ENCODE results near the gene MYL5. TPM values are rescaled to one million over a fixed set of nuclear protein-coding genes. Genes with fewer than 3 reads are reported as not detected.
"Not testable (repeated sequence)": the region's sequence is repeated elsewhere in the genome, so short reads cannot be mapped to it uniquely, and the experiment has no call there.

The MYL5 gene
- total RNA-seq, 2 experiments from 2014 or later = 13.7 to 16.4 TPM

DNA sequence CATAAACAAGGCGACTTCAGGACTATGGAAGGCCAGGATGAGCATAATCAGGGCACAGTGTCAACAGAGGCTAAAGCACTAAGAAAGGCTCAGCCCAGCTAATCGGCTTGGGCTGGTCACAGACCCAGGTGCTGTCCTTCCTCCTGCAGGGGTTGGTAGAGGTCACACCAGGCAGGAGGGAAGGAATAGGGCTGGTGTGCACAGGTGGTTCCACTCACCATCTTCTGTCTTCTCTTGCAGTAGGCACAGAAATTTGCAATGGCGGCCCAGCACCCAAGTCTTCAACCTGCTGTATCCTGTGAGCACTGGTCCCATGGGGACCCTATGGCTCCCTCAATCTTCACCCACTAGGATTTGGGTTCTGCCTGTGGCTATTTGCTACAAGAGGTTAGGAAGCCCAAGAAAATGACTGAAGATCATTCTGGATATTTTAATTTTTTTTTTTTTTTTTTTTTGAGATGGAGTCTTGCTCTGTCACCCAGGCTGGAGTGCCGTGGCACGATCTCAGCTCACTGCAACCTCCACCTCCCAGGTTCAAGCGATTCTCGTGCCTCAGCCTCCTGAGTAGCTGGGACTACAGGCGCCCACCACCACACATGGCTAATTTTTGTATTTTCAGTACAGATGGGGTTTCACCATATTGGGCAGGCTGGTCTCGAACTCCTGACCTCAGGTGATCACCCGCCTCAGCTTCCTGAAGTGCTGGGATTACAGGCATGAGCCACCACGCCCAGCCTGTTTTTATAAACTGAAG lies 4.4 kb upstream of the MYL5 start:
- H3K4me1 Mint-ChIP-seq = peaks cover 15% of the 10 kb centered on the region
- CTCF ChIA-PET; POLR2A ChIA-PET; H3K27me3 Mint-ChIP-seq; H3K4me3 Mint-ChIP-seq; ATAC-seq; H3K9me3 Mint-ChIP-seq (ENCODE audit: low read depth); H3K27ac Mint-ChIP-seq; DNase-seq: not testable (repeated sequence)
- peaks cover 21% of the 10 kb centered on the region for H3K36me3 Mint-ChIP-seq (ENCODE audit: low read depth)
- intact Hi-C loops (cut with DNase I, micrococcal nuclease) = loop anchor here (5.0 to 10.0 kb wide), 6 partner anchors 68 to 1205 kb away; partner anchors contain the start of genes NSD2 (in 1 of the 2) and ZNF718 (in 1 of the 2)

DNA sequence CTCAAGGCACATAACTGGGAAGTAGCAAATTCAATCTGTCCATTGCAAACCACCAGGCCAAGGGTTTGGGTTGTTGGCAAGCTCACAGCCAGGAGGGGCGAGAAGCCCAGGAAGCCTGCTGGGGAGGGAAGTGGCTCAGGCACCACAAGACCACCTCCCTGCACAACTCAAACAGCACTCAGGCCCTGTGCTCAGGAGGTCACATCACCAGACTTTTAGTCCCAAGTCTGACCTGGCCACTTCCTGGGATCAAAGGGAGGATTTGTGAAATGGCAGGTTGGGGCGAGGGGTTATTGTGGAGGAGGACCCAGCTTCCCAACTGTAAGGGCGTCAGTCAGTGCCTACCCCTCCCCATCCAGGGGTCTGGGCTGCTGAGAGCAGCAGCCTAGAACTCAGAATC lies 2.6 kb upstream of the MYL5 start:
- Mint-ChIP-seq H3K9me3 (ENCODE audit: low read depth) (no peaks in the 10 kb centered on the region), H3K36me3 (ENCODE audit: low read depth) (peaks cover 21% of the 10 kb centered on the region), H3K4me3 (no peak overlapping the region), H3K27me3 (no peaks in the 10 kb centered on the region), H3K4me1 (peaks cover 13% of the 10 kb centered on the region), H3K27ac (no peak overlapping the region)
- intact Hi-C loops (cut with DNase I, micrococcal nuclease) = loop anchor here (5.0 to 10.0 kb wide), 6 partner anchors 69 to 1203 kb away; partner anchors contain the start of genes NSD2 (in 1 of the 2) and ZNF718 (in 1 of the 2)
- POLR2A ChIA-PET = no interaction called here
- ATAC-seq (no peak), DNase-seq (no peak)
- CTCF ChIA-PET = no interaction called here

DNA sequence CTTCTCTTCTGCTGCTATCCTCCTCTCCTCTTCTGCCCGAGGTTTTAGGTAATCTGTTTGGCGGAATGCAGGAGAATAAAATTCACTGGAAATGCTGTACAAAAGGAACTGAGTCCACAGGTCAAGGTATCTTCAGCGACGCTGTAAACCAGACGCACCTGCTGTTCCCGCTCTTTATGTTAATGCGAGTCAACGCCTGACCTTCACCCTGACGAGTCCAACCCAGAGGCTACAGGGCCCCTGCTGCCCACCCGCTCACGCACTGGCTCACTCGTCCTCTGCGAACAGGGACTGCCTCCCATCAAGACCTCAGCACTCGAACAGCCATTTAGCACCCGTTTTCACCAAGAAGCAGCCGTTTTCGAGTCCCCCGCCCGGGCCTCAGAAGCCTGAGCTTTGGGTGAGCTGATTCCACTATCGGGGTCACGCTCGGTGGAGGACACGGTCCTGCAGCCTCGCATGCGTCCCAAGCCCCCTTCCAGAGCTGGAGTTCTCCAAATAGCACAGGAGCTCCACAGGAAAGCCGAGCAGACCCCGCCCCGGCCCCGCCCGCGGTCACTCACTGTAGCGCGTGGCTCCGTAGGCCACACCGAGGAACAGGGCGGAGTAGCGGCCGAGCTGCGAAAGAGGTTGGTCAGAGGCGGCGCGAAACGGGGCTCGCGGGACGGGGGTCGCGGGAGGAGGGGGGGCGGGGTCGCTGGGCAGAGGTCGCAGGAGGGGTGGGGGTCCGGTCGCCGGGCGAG lies 822 bp upstream of the MYL5 start:
- intact Hi-C loops (cut with DNase I, micrococcal nuclease) = loop anchor here (1.0 to 10.0 kb wide), 17 partner anchors 10 to 1201 kb away; partner anchors contain the start of genes PCGF3 (in 2 of the 2), GAK (in 1 of the 2), NSD2 (in 1 of the 2) and PIGG (in 1 of the 2)
- DNase-seq (peak; percentile 38), ATAC-seq (no peak)
- peaks cover 21% of the 10 kb centered on the region for H3K36me3 Mint-ChIP-seq (ENCODE audit: low read depth)
- H3K27me3 Mint-ChIP-seq = no peaks in the 10 kb centered on the region
- ChIA-PET CTCF (interaction anchor here (0.6 to 1.0 kb wide), 3 partner anchors 18 to 125 kb away, joined by 3 to 4 read pairs (median 3); no protein-coding TSS in a partner anchor), POLR2A (interaction anchor here (1.0 kb wide), 1 partner anchor 9 kb away, joined by 8 read pairs; no protein-coding TSS in a partner anchor)
- H3K4me3 Mint-ChIP-seq = peak overlapping the region; percentile 80
- H3K9me3 Mint-ChIP-seq (ENCODE audit: low read depth) = no peaks in the 10 kb centered on the region
- H3K27ac Mint-ChIP-seq = peak overlapping the region; percentile 78
- peaks cover 13% of the 10 kb centered on the region for H3K4me1 Mint-ChIP-seq

DNA sequence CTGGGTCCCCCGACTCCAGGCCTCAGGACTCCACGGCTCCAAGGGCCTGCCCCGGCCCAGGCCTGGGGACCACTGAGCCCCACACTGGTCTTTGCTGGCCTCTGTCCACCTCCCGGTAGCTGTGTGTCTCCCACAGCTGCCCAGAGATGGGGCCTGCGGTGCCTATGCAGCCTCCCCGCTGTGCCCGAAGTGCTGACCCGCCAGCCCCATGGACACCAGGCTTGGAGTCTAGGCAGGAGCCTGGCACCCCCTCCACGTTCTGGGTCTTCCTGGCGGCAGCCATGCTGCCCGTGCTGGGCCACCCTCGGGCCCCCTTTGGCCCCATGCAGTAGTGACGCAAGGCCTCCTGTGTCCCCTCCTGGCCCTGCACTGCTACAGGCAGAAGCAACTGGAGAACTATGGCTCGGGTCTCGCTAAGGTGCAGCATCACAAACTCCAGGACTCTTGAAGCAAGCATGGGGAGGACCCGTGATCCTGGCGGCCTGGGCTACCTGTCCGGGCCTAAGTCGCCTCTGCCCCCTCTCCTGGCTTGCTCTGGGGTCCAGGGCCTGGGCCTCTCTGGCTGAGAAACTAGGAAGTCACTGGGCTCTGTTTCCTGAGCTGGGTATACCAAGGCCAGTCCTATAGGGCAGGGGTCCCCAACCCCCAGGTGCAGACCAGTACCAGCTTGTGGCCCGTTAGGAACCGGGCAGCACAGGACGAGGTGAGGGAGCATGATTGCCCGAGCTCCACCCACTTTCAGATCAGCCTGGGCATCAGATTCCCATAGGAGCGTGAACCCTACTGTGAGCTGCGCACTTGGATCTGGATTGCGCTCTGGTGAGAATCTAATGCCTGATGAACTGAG lies 917 bp downstream of the MYL5 start:
- peaks cover 13% of the 10 kb centered on the region for H3K4me1 Mint-ChIP-seq
- peak overlapping the region; percentile 80 for H3K4me3 Mint-ChIP-seq
- H3K27ac Mint-ChIP-seq = peak overlapping the region; percentile 78
- ChIA-PET CTCF (interaction anchor here (0.6 kb wide), 1 partner anchor 72 kb away, joined by 4 read pairs; no protein-coding TSS in a partner anchor), POLR2A (no interaction called here)
- DNase-seq = peak; percentile 39
- H3K36me3 Mint-ChIP-seq (ENCODE audit: low read depth) = peaks cover 21% of the 10 kb centered on the region
- no peaks in the 10 kb centered on the region for H3K27me3 Mint-ChIP-seq
- peak; percentile 4 for ATAC-seq
- intact Hi-C loops (cut with DNase I, micrococcal nuclease) = loop anchor here (10.0 kb wide), 2 partner anchors 170 to 1200 kb away; partner anchors contain the start of gene NSD2 (in 1 of the 2)
- H3K9me3 Mint-ChIP-seq (ENCODE audit: low read depth) = no peaks in the 10 kb centered on the region

DNA sequence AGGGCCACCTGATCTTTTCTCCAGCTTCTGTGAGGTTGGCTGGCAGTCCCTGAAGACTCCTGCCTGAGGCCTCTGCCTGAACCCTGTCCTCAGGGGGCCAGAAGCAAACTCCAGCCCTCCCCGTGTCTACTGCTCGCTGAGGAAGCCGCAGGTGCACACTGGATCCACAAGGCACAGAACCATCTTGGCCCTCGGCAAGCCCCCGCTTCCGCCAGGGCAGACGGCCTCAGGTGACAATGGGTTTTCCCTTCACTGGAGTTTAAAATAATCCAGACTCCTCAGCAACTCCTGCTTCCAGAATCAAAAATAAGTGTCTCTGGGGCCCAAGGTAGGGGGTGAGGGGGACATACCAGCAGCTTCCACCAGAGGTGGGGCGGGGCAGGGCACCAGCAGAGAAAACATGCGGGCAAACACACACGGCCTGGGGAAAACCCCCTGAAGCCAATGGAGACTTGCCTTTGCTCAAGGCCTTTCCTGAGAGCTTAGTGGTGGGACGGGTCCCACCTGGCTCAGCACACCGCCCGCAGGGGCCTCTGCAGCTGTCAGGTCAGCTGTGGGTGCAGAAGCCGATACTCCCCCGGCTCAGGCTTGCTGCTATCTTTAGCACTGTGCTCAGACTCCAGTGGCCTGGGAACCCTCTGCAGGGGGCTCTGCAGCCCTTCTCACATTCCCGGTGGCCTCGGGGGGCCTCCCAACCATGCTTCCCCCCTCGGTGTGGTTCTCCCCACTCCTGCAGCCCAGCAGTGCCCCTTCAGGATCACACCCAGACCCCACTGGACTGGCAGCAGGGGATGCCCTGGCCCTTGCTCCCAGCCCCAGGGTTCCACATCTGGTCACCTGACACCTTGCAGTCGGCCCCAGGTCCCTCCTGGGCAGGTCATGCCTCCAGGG lies 1.9 kb downstream of the MYL5 start:
- Mint-ChIP-seq H3K4me1 (peaks cover 17% of the 10 kb centered on the region), H3K4me3 (peak overlapping the region; percentile 80), H3K9me3 (ENCODE audit: low read depth) (no peaks in the 10 kb centered on the region), H3K36me3 (ENCODE audit: low read depth) (peaks cover 13% of the 10 kb centered on the region), H3K27ac (no peak overlapping the region), H3K27me3 (no peaks in the 10 kb centered on the region)
- ChIA-PET POLR2A (interaction anchor here (0.5 kb wide), 1 partner anchor 152 kb away, joined by 4 read pairs; no protein-coding TSS in a partner anchor), CTCF (no interaction called here)
- intact Hi-C loops (cut with DNase I, micrococcal nuclease) = loop anchor here (10.0 kb wide), 2 partner anchors 171 to 1199 kb away; partner anchors contain the start of gene NSD2 (in 1 of the 2)
- no peak for ATAC-seq
- DNase-seq = peak; percentile 46

DNA sequence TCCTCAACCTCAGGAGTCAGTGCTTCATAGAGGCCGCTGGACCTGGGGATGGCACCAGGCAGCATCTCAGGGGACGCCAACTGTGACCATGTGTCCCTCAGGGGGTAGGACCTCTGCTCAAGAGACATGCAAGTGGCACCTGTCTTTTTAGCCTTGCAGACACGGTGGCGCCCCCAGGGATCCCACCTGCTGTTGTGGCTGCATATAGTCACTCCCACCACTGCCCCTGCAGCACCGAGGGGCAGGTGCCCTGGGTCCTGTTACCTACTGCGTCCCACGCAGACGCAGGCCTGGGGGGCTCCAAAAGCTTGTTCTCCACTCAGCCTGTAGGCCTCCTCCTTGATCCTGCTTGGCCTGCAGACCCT lies 2.5 kb downstream of the MYL5 start:
- Mint-ChIP-seq H3K4me1 (peaks cover 17% of the 10 kb centered on the region), H3K9me3 (ENCODE audit: low read depth) (no peaks in the 10 kb centered on the region), H3K4me3 (no peak overlapping the region), H3K27ac (no peak overlapping the region), H3K36me3 (ENCODE audit: low read depth) (peaks cover 12% of the 10 kb centered on the region), H3K27me3 (no peaks in the 10 kb centered on the region)
- intact Hi-C loops (cut with DNase I, micrococcal nuclease) = loop anchor here (10.0 kb wide), 2 partner anchors 172 to 1198 kb away; partner anchors contain the start of gene NSD2 (in 1 of the 2)
- no peak for DNase-seq
- ChIA-PET POLR2A (no interaction called here), CTCF (no interaction called here)
- ATAC-seq = no peak

DNA sequence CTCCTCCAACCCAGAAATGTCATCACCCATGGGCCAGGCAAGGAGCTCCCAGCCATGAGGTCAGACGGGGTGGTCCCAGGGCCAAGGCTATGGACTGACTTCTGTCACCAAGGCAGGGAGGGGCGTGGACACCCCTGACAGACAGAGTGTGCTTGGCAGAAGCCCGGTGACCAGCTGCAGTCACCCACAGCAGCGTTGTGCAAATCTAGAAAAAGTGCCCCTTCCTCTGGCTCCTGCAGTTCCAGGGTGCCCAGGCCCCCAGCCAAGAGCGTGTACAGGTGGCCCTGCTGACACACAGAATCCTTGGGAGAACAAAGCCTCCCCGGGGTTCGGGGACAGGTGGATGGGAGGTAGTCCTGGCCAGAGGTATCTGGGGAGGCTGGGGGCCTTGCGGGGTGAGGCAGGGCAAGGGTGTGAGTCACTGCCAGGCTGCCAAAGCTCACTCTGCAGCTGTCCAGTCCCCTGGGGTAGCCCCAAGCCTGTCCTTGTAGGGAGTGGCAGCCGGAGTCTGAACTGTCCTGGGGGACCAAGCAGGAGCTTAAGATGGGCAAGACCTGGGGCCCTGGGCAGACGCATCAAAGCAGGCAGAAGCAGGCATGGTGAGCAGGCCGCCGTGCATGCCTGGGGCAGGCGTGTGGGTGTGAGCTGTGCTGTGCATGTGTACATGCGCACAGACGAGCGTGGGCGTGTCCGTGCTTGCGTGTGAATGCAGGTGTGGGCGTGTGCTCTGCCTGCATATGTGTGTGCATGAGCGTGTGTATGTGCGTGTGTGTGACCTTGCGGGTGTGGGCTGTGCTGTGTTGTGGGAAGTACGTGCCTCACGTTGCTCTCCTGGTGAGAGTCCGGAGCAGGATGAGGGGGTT lies 3.3 kb downstream of the MYL5 start:
- peaks cover 14% of the 10 kb centered on the region for H3K4me1 Mint-ChIP-seq
- H3K36me3 Mint-ChIP-seq (ENCODE audit: low read depth) = peaks cover 8% of the 10 kb centered on the region
- H3K27ac Mint-ChIP-seq = no peak overlapping the region
- H3K27me3 Mint-ChIP-seq = no peaks in the 10 kb centered on the region
- intact Hi-C loops (cut with DNase I, micrococcal nuclease) = loop anchor here (10.0 kb wide), 2 partner anchors 173 to 1197 kb away; partner anchors contain the start of gene NSD2 (in 1 of the 2)
- peak; percentile 55 for DNase-seq
- H3K9me3 Mint-ChIP-seq (ENCODE audit: low read depth) = no peaks in the 10 kb centered on the region
- H3K4me3 Mint-ChIP-seq = no peak overlapping the region
- no peak for ATAC-seq
- POLR2A ChIA-PET = no interaction called here
- CTCF ChIA-PET = interaction anchor here (0.6 kb wide), 1 partner anchor 202 kb away, joined by 4 read pairs; no protein-coding TSS in a partner anchor

GRCh38 chr4:678331-679103 lies 4.2 kb downstream of the MYL5 start:
- ATAC-seq (no peak), DNase-seq (no peak)
- Mint-ChIP-seq H3K4me1 (peaks cover 8% of the 10 kb centered on the region), H3K27me3 (no peaks in the 10 kb centered on the region), H3K27ac (no peak overlapping the region), H3K36me3 (ENCODE audit: low read depth) (peaks cover under 1% of the 10 kb centered on the region), H3K9me3 (ENCODE audit: low read depth) (no peaks in the 10 kb centered on the region), H3K4me3 (no peak overlapping the region)
- POLR2A ChIA-PET = no interaction called here
- intact Hi-C loops (cut with DNase I, micrococcal nuclease) = loop anchor here (10.0 kb wide), 2 partner anchors 174 to 1196 kb away; partner anchors contain the start of gene NSD2 (in 1 of the 2)
- CTCF ChIA-PET = interaction anchor here (1.2 kb wide), 1 partner anchor 64 kb away, joined by 3 read pairs; no protein-coding TSS in a partner anchor

DNA sequence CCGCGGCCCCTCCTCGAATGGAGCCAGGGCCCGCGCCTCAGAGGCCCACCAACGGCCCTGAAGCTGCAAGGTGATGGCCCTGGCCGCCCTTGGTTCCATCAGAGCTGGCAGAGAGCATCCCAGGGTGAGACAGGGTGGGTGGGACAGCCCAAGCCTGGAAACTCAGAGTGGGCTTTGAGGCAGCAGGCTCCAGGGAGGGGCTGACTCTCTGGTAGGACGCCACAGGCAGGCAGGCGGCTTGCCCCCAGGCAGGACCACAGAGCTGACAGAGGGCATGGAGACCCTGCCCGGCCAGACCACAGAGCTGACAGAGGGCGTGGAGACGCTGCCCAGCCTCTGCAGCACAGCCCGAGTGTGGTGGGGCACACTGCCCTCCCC lies 4.8 kb downstream of the MYL5 start:
- Mint-ChIP-seq H3K36me3 (ENCODE audit: low read depth) (no peaks in the 10 kb centered on the region), H3K27ac (no peak overlapping the region), H3K4me1 (peaks cover 8% of the 10 kb centered on the region), H3K27me3 (no peaks in the 10 kb centered on the region), H3K9me3 (ENCODE audit: low read depth) (no peaks in the 10 kb centered on the region), H3K4me3 (no peak overlapping the region)
- intact Hi-C loops (cut with DNase I, micrococcal nuclease) = loop anchor here (10.0 kb wide), 2 partner anchors 174 to 1196 kb away; partner anchors contain the start of gene NSD2 (in 1 of the 2)
- ChIA-PET POLR2A (no interaction called here), CTCF (interaction anchor here (1.2 kb wide), 1 partner anchor 63 kb away, joined by 3 read pairs; no protein-coding TSS in a partner anchor)
- ATAC-seq (no peak), DNase-seq (peak; percentile 17)
